DOHH2 (cell line): ENCODE results near the gene MAP3K6.

Experiments used
- H3F3A ChIP-seq: fragments of 200-600 bp; sonication (generic), shearing (Covaris generic); 2 replicates; pipeline ENCODE4 v1.6.0; 2016; ENCODE audit warnings: antibody characterized with exemption, mild to moderate bottlenecking; ENCODE audit not compliant: control insufficient read depth, insufficient read depth
- H3K27ac ChIP-seq: fragments of 200-600 bp; sonication (generic); 2 replicates; pipeline ENCODE4 v1.5.1; 2014; ENCODE audit warnings: low read depth, mild to moderate bottlenecking, low read length, moderate library complexity
- H3K27me3 ChIP-seq: fragments of 200-600 bp; sonication (generic); 2 replicates; pipeline ENCODE4 v1.6.1; 2014; ENCODE audit warnings: mild to moderate bottlenecking, low read length, mixed read lengths; ENCODE audit not compliant: control insufficient read depth
- H3K36me3 ChIP-seq: fragments of 200-600 bp; sonication (generic); 2 replicates; pipeline ENCODE4 v1.6.1; 2014; ENCODE audit warnings: mild to moderate bottlenecking, low read length, moderate library complexity, mixed read lengths; ENCODE audit not compliant: control insufficient read depth
- H3K4me1 ChIP-seq: fragments of 200-600 bp; sonication (generic); 2 replicates; pipeline ENCODE4 v1.6.1; 2014; ENCODE audit warnings: mild to moderate bottlenecking, low read length, mixed read lengths; ENCODE audit not compliant: control insufficient read depth
- H3K4me2 ChIP-seq: fragments of 200-600 bp; sonication (generic); 2 replicates; pipeline ENCODE4 v1.6.0; 2014; ENCODE audit warnings: mild to moderate bottlenecking, low read length, moderate library complexity
- H3K4me3 ChIP-seq: fragments of 200-600 bp; sonication (generic); 2 replicates; pipeline ENCODE4 v1.5.1; 2014; ENCODE audit warnings: mild to moderate bottlenecking, low read length, mixed read lengths
- H3K79me2 ChIP-seq: fragments of 200-600 bp; sonication (generic); 2 replicates; pipeline ENCODE4 v1.6.1; 2014; ENCODE audit warnings: mild to moderate bottlenecking, low read length, mixed read lengths; ENCODE audit not compliant: control insufficient read depth
- H3K9me2 ChIP-seq: fragments of 200-600 bp; sonication (generic); replicated peaks from 2 replicates; pipeline ENCODE4 v1.6.1; 2014; ENCODE audit warnings: mild to moderate bottlenecking, low read length, mixed read lengths; ENCODE audit not compliant: control insufficient read depth
- H3K9me3 ChIP-seq: fragments of 200-600 bp; sonication (generic); 2 replicates; pipeline ENCODE4 v1.6.1; 2014; ENCODE audit warnings: antibody characterized with exemption, low read length, mixed read lengths; ENCODE audit not compliant: control insufficient read depth, insufficient read depth
- H4K20me1 ChIP-seq: fragments of 200-600 bp; sonication (generic); 2 replicates; pipeline ENCODE4 v1.6.0; 2014; ENCODE audit warnings: low read depth, mild to moderate bottlenecking, antibody characterized with exemption, low read length, moderate library complexity; ENCODE audit not compliant: control insufficient read depth, insufficient read depth
- CTCF ChIP-seq: fragments of 200-600 bp; sonication (generic); IDR thresholded peaks from one replicate; pipeline ENCODE4 v1.5.1; 2014; ENCODE audit warnings: antibody characterized with exemption, mild to moderate bottlenecking, low read depth, low read length; ENCODE audit not compliant: poor library complexity, severe bottlenecking
- EZH2phosphoT487 ChIP-seq: fragments of 200-600 bp; sonication (generic); IDR thresholded peaks from 2 replicates; pipeline ENCODE4 v1.6.1; 2017; ENCODE audit warnings: borderline replicate concordance, mild to moderate bottlenecking, antibody characterized with exemption, low read length, moderate library complexity, mixed read lengths

MAP3K6 gene

DNA sequence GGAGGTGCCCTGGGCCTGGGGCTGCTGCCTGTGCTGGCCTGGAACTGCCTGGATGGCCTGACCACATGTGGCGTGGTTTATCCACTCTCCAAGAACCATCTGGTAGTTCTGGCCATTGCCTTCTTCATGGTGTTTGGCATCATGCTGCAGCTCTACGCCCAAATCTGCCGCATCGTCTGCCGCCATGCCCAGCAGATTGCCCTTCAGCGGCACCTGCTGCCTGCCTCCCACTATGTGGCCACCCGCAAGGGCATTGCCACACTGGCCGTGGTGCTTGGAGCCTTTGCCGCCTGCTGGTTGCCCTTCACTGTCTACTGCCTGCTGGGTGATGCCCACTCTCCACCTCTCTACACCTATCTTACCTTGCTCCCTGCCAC, 27.5 kb upstream of the MAP3K6 start:
- Histone ChIP-seq H3K36me3 (no peaks in the 10 kb centered on the region), H3K79me2 (no peaks in the 10 kb centered on the region), H4K20me1 (no peaks in the 10 kb centered on the region), H3K9me3 (no peaks in the 10 kb centered on the region), H3F3A (no peaks in the 10 kb centered on the region), H3K4me3 (no peak overlapping the region), H3K9me2 (no peaks in the 10 kb centered on the region), H3K4me2 (no peak overlapping the region), H3K27ac (no peak overlapping the region), H3K27me3 (no peaks in the 10 kb centered on the region), H3K4me1 (peaks cover 16% of the 10 kb centered on the region)
- TF ChIP-seq CTCF (no peak), EZH2phosphoT487 (no peak)

DNA sequence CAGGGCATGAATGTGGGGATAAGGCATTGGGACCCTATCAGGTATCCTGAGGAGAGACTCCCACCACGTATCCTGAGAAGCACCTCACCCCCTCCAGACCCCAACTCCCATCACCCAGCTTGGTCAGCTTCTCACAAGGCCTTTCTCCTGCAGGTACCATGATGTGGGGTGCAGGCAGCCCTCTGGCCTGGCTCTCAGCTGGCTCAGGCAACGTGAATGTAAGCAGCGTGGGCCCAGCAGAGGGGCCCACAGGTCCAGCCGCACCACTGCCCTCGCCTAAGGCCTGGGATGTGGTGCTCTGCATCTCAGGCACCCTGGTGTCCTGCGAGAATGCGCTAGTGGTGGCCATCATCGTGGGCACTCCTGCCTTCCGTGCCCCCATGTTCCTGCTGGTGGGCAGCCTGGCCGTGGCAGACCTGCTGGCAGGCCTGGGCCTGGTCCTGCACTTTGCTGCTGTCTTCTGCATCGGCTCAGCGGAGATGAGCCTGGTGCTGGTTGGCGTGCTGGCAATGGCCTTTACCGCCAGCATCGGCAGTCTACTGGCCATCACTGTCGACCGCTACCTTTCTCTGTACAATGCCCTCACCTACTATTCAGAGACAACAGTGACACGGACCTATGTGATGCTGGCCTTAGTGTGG, 27.0 kb upstream of the MAP3K6 start:
- H3K4me3 ChIP-seq = no peak overlapping the region

GRCh38 chr1:27392778-27393635, 26.2 kb upstream of the MAP3K6 start:
- Histone ChIP-seq H3K79me2 (no peaks in the 10 kb centered on the region), H3F3A (no peaks in the 10 kb centered on the region), H3K4me3 (peak overlapping the region; percentile 74), H3K4me2 (peak overlapping the region; percentile 81), H3K27ac (no peak overlapping the region), H3K36me3 (no peaks in the 10 kb centered on the region), H3K4me1 (peaks cover 16% of the 10 kb centered on the region), H3K9me3 (no peaks in the 10 kb centered on the region), H4K20me1 (no peaks in the 10 kb centered on the region), H3K27me3 (no peaks in the 10 kb centered on the region), H3K9me2 (no peaks in the 10 kb centered on the region)
- TF ChIP-seq EZH2phosphoT487 (no peak), CTCF (no peak)

More for the DNA sequence above, 27.0 kb upstream of the MAP3K6 start:
- Histone ChIP-seq H3F3A (no peaks in the 10 kb centered on the region), H4K20me1 (no peaks in the 10 kb centered on the region), H3K36me3 (no peaks in the 10 kb centered on the region), H3K4me2 (no peak overlapping the region), H3K4me1 (peaks cover 16% of the 10 kb centered on the region), H3K27me3 (no peaks in the 10 kb centered on the region), H3K79me2 (no peaks in the 10 kb centered on the region), H3K9me2 (no peaks in the 10 kb centered on the region), H3K9me3 (no peaks in the 10 kb centered on the region), H3K27ac (no peak overlapping the region)
- TF ChIP-seq EZH2phosphoT487 = no peak
- TF ChIP-seq CTCF = no peak
